ENCODE results near the gene CCR5AS.

CCR5AS gene

GRCh38 chr3:46367811-46368210 is 39.1 kb downstream of the CCR5AS start:
- peaks cover 27% of the 10 kb centered on the region for H3K27me3 Mint-ChIP-seq
- no peak for TF ChIP-seq CTCF (IDR thresholded peaks at IDR 0.05; ENCODE audit: unreplicated experiment)
- no peaks in the 10 kb centered on the region for H3K9me3 Mint-ChIP-seq (ENCODE audit: low read depth)
- H3K4me3 Mint-ChIP-seq (ENCODE audit: low read depth), result no peak overlapping the region
- no peaks in the 10 kb centered on the region for H3K4me1 Mint-ChIP-seq (ENCODE audit: low read depth)
- no peak for DNase-seq (ENCODE audit: low spot score, unreplicated experiment)
- no peaks in the 10 kb centered on the region for H3K36me3 Mint-ChIP-seq (ENCODE audit: insufficient read depth)
- no peak overlapping the region for H3K27ac Mint-ChIP-seq

- Mint-ChIP-seq H3K4me1 (ENCODE audit: low read depth) (no peaks in the 10 kb centered on the region), H3K36me3 (ENCODE audit: insufficient read depth) (no peaks in the 10 kb centered on the region), H3K9me3 (ENCODE audit: low read depth) (no peaks in the 10 kb centered on the region), H3K4me3 (ENCODE audit: low read depth) (no peak overlapping the region), H3K27me3 (peaks cover 32% of the 10 kb centered on the region), H3K27ac (no peak overlapping the region)
- no peak for DNase-seq (ENCODE audit: low spot score, unreplicated experiment)
- TF ChIP-seq CTCF (IDR thresholded peaks at IDR 0.05; ENCODE audit: unreplicated experiment), result no peak
Observed at GRCh38 chr3:46365737-46366524, 40.9 kb downstream of the CCR5AS start.

- no peak overlapping the region for H3K4me3 Mint-ChIP-seq (ENCODE audit: low read depth)
- peaks cover 28% of the 10 kb centered on the region for H3K27me3 Mint-ChIP-seq
- no peaks in the 10 kb centered on the region for H3K36me3 Mint-ChIP-seq (ENCODE audit: insufficient read depth)
- DNase-seq (ENCODE audit: low spot score, unreplicated experiment), result no peak
- TF ChIP-seq CTCF (IDR thresholded peaks at IDR 0.05; ENCODE audit: unreplicated experiment), result no peak
- no peak overlapping the region for H3K27ac Mint-ChIP-seq
- H3K9me3 Mint-ChIP-seq (ENCODE audit: low read depth), result no peaks in the 10 kb centered on the region
- no peaks in the 10 kb centered on the region for H3K4me1 Mint-ChIP-seq (ENCODE audit: low read depth)
Observed at GRCh38 chr3:46365041-46365440, 41.8 kb downstream of the CCR5AS start.

GRCh38 chr3:46361408-46362283 is 45.2 kb downstream of the CCR5AS start:
- Mint-ChIP-seq H3K4me3 (ENCODE audit: low read depth) (no peak overlapping the region), H3K27me3 (peaks cover 24% of the 10 kb centered on the region), H3K27ac (no peak overlapping the region)

More at GRCh38 chr3:46361408-46362283, 45.2 kb downstream of the CCR5AS start:
- H3K9me3 Mint-ChIP-seq (ENCODE audit: low read depth), result no peaks in the 10 kb centered on the region
- no peak for TF ChIP-seq CTCF (IDR thresholded peaks at IDR 0.05; ENCODE audit: unreplicated experiment)
- no peak for DNase-seq (ENCODE audit: low spot score, unreplicated experiment)
- H3K4me1 Mint-ChIP-seq (ENCODE audit: low read depth), result no peaks in the 10 kb centered on the region
- H3K36me3 Mint-ChIP-seq (ENCODE audit: insufficient read depth), result no peaks in the 10 kb centered on the region

Measured in progenitor cell of endocrine pancreas (in vitro differentiated cells).